Muscle layer of duodenum (tissue), 2 donors: ENCODE data around the gene ZNF80.
"Not testable (repeated sequence)": the region's sequence is repeated elsewhere in the genome, so short reads cannot be mapped to it uniquely, and the experiment has no call there.

Experiments
- H3K27ac ChIP-seq: one replicate; pipeline ENCODE4 v1.7.0; 2013; ENCODE audit warnings: mild to moderate bottlenecking, low read length
- H3K27me3 ChIP-seq: one replicate; pipeline ENCODE4 v1.7.0; 2013; ENCODE audit warnings: low read depth, mild to moderate bottlenecking, control low read depth, low read length
- H3K36me3 ChIP-seq, 2 donors: one replicate each; pipeline ENCODE4 v1.7.0; 2013; ENCODE audit warnings: low read length in 2 of 2, control low read depth in 1 of 2, mild to moderate bottlenecking in 1 of 2; ENCODE audit not compliant: insufficient read depth in 2 of 2, control insufficient read depth in 1 of 2
- H3K4me1 ChIP-seq, 2 donors: one replicate each; pipeline ENCODE4 v1.7.0; 2013; ENCODE audit warnings: low read length in 2 of 2, mild to moderate bottlenecking in 2 of 2, control low read depth in 1 of 2, moderate library complexity in 1 of 2; ENCODE audit not compliant: insufficient read depth in 2 of 2, control insufficient read depth in 1 of 2
- H3K4me3 ChIP-seq, 2 donors: one replicate each; pipeline ENCODE4 v1.7.0; 2013; ENCODE audit warnings: low read length in 2 of 2, low read depth in 1 of 2, mild to moderate bottlenecking in 1 of 2
- H3K9me3 ChIP-seq, 2 donors: one replicate each; pipeline ENCODE4 v1.7.0; 2013; ENCODE audit warnings: low read length in 2 of 2, control low read depth in 1 of 2, mild to moderate bottlenecking in 1 of 2; ENCODE audit not compliant: control insufficient read depth in 1 of 2
- donor health status: healthy.

ZNF80 gene

GRCh38 chr3:114237478-114237877 is at the start of gene ZNF80:
Gene ZNF80, minus strand, starts transcription at chr3:114237578. Its CDS starts 504 bp downstream, at chr3:114237074.
- not testable (repeated sequence) for H3K4me1 ChIP-seq, H3K4me3 ChIP-seq, H3K36me3 ChIP-seq, H3K9me3 ChIP-seq, H3K27ac ChIP-seq, H3K27me3 ChIP-seq

GRCh38 chr3:114286266-114286665 is 48.9 kb upstream of the ZNF80 start:
- Histone ChIP-seq H3K9me3 (no peaks in the 10 kb centered on the region), H3K4me3 (no peak overlapping the region), H3K27ac (no peak overlapping the region), H3K27me3 (no peaks in the 10 kb centered on the region), H3K4me1 (no peaks in the 10 kb centered on the region), H3K36me3 (no peaks in the 10 kb centered on the region)

- Histone ChIP-seq H3K4me1 (no peaks in the 10 kb centered on the region), H3K36me3 (no peaks in the 10 kb centered on the region), H3K27me3 (no peaks in the 10 kb centered on the region), H3K9me3 (no peaks in the 10 kb centered on the region), H3K4me3 (no peak overlapping the region), H3K27ac (no peak overlapping the region)
These were observed 48.4 kb upstream of the ZNF80 start for GRCh38 chr3:114285648-114286230.

- Histone ChIP-seq H3K27ac (no peak overlapping the region), H3K9me3 (no peaks in the 10 kb centered on the region), H3K4me1 (no peaks in the 10 kb centered on the region), H3K36me3 (no peaks in the 10 kb centered on the region), H3K4me3 (no peak overlapping the region), H3K27me3 (no peaks in the 10 kb centered on the region)
These were observed 47.3 kb upstream of the ZNF80 start for GRCh38 chr3:114284644-114285043.

- not testable (repeated sequence) for H3K9me3 ChIP-seq, H3K27ac ChIP-seq, H3K4me1 ChIP-seq, H3K4me3 ChIP-seq, H3K27me3 ChIP-seq, H3K36me3 ChIP-seq
These were observed 39.5 kb upstream of the ZNF80 start for GRCh38 chr3:114276856-114277255.

- Histone ChIP-seq H3K27me3 (no peaks in the 10 kb centered on the region), H3K36me3 (no peaks in the 10 kb centered on the region), H3K4me3 (no peak overlapping the region), H3K27ac (no peak overlapping the region), H3K4me1 (no peaks in the 10 kb centered on the region), H3K9me3 (peaks cover 0 to 5% of the 10 kb centered on the region in 2 donors)
These were observed 37.6 kb upstream of the ZNF80 start for GRCh38 chr3:114274929-114275328.

GRCh38 chr3:114272271-114272670 is 34.9 kb upstream of the ZNF80 start:
- Histone ChIP-seq H3K27ac (no peak overlapping the region), H3K4me3 (no peak overlapping the region), H3K27me3 (no peaks in the 10 kb centered on the region), H3K36me3 (no peaks in the 10 kb centered on the region), H3K4me1 (no peaks in the 10 kb centered on the region), H3K9me3 (peaks cover 0 to 16% of the 10 kb centered on the region in 2 donors)

- H3K9me3 ChIP-seq, result peaks cover 0 to 16% of the 10 kb centered on the region in 2 donors
- H3K27ac ChIP-seq, result no peak overlapping the region
- H3K36me3 ChIP-seq, result no peaks in the 10 kb centered on the region
- no peaks in the 10 kb centered on the region for H3K4me1 ChIP-seq
- H3K27me3 ChIP-seq, result no peaks in the 10 kb centered on the region
- peak overlapping the region in 1 of 2 donors; percentile 14 for H3K4me3 ChIP-seq
These were observed 32.6 kb upstream of the ZNF80 start for GRCh38 chr3:114270019-114270418.

- Histone ChIP-seq H3K4me3 (no peak overlapping the region), H3K27me3 (no peaks in the 10 kb centered on the region), H3K9me3 (peaks cover 0 to 3% of the 10 kb centered on the region in 2 donors), H3K27ac (no peak overlapping the region), H3K4me1 (no peaks in the 10 kb centered on the region), H3K36me3 (no peaks in the 10 kb centered on the region)
These were observed 22.8 kb upstream of the ZNF80 start for GRCh38 chr3:114260152-114260551.

GRCh38 chr3:114259566-114259965 is 22.2 kb upstream of the ZNF80 start:
- Histone ChIP-seq H3K27me3 (no peaks in the 10 kb centered on the region), H3K9me3 (peaks cover 0 to 3% of the 10 kb centered on the region in 2 donors), H3K4me1 (no peaks in the 10 kb centered on the region), H3K36me3 (no peaks in the 10 kb centered on the region), H3K4me3 (no peak overlapping the region), H3K27ac (no peak overlapping the region)

GRCh38 chr3:114253505-114253904 is 16.1 kb upstream of the ZNF80 start:
- H3K4me1 ChIP-seq, result no peaks in the 10 kb centered on the region
- H3K9me3 ChIP-seq, result peaks cover 0 to 3% of the 10 kb centered on the region in 2 donors
- H3K4me3 ChIP-seq, result no peak overlapping the region
- H3K27me3 ChIP-seq, result no peaks in the 10 kb centered on the region
- H3K36me3 ChIP-seq, result no peaks in the 10 kb centered on the region
- no peak overlapping the region for H3K27ac ChIP-seq

- Histone ChIP-seq H3K9me3 (peaks cover 0 to 3% of the 10 kb centered on the region in 2 donors), H3K27ac (no peak overlapping the region), H3K4me1 (no peaks in the 10 kb centered on the region), H3K4me3 (no peak overlapping the region), H3K36me3 (no peaks in the 10 kb centered on the region), H3K27me3 (no peaks in the 10 kb centered on the region)
These were observed 15.6 kb upstream of the ZNF80 start for GRCh38 chr3:114252954-114253353.
